ENCODE results near the gene CDH4.

Gene CDH4

GRCh38 chr20:61663521-61664425 is 411.7 kb downstream of the CDH4 start:
- DNase-seq: no peak

DNA sequence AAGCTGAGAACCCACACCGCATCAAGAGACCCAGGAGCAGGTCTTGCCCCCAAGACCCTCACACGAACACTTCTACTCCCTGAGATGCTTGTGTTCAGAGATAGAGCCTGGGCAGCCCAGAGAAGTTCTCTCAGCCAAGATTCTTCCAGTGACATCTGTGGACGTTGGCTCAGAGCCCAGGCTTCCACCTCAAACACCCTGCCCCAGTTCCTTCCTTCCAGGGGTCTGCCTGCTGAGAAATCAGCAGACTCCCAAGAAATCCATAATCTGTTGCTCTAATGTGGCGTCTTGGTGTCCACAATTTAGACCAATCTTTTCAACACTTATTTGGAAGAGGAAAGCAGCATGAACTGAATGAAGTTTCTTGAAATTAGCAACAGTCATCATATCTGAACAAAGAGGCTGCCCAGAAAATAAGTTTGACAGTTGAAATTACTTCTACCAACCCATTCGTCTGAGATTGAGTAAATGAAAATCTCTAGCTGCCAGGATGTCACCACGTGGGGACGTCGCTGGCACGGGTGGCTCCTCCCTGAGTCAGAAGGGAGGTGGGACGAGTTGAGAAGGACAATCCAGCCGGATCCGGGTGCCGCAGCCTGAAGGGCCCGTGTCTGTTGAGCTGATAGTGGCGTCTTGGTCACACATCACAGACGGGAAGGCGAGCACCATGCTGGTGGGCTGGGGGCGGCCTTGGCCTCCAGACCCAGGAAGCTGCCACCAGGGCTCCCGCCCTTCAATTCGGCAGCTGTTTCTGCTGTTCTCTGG is 412.7 kb downstream of the CDH4 start:
- no peak for DNase-seq

GRCh38 chr20:61665528-61666470 is 413.7 kb downstream of the CDH4 start:
- DNase-seq: no peak

- DNase-seq: no peak
Measured at GRCh38 chr20:61666471-61666832, 414.4 kb downstream of the CDH4 start.

GRCh38 chr20:61667056-61667792 is 415.2 kb downstream of the CDH4 start:
- no peak for DNase-seq

GRCh38 chr20:61668065-61668650 is 416.1 kb downstream of the CDH4 start:
- no peak for DNase-seq

DNA sequence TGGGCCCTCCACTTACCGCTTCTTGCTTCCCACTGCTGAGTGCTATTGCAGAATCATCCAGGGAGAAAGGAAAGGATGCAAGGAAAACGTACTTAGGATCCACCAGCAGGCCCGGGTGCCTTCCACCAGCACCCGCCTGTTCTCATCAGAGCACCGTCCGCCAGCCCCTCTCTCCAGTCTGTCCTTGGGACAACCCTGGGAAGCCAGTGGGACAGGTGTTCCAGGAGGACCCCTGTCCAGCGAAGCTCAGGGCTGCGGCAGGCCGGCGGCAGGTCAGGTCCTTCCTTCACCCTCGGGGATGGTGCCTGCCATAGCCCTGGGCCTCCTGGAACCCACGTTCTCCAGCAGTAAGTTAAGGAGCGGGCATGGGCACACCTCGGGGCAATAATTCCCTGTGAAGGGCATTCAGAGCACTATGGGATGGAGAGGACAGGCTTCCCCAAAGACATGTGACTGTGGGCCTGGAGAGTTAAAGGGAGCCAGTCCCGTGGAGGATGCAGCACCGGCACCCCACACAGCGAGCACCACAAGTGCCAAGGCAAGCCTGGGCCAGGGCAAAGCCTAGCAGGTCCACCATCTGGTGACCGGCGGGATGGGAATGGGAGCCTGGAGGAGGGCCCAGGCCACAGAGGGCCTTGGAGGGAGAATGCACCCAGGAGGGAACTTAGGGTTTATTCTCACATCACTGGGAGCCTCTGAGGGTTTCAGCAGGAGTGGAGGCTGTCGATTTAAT is 416.9 kb downstream of the CDH4 start:
- DNase-seq: no peak

DNA sequence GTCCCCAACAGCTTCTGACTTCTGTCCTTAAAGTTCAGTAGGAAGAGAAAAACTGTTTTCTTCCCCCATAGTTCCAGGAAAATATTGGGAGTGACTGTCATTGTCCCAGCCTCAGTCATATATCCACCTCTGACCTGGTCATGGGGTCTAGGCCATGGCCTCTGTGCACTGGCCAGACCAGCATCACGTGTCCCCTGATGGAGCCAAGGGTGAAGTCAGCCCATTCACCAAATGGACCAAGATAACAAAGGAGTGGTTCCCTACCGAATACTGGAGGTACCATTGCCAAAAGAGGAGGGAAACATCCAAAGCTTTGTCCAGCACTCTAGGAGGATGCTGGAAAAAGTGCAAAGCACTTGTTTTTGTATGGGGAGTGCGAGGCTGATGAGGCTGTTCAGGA is 418.2 kb downstream of the CDH4 start:
- DNase-seq: no peak

- DNase-seq: no peak
Measured at GRCh38 chr20:61671559-61671958, 419.5 kb downstream of the CDH4 start.

DNA sequence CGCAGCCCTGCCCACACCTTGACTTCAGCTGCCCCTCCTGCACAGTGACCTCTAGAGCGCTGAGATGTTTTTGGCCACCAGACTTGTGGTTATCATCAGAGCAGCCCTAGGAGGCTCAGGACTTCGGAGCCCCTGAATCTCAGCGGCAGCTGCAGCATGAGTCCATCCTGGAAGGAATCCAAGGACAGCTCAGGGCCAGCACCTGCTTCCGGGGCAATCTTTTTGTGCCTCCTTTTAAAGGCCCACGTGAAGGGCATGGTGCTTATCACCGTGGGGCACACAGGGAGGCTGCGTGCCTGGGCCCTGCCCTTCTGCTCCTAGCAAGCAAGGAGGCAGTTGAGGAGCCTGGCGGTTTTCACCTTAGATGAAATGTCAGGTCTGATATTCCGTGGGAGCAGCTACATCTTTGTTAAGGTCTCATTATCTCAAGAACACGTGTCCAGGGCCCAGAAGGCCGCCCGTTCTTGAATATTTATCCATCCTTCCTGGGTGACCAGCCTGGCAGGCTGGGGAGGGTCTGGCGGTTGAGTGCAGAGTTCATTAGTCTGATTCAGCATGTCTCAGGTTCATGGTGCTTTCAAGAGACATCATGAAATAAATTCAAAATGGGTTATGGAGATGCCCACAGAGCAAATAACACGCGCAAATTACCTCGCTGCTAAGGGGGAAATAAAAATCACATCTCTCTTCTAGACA is 421.2 kb downstream of the CDH4 start:
- DNase-seq: no peak

- no peak for DNase-seq
Measured at GRCh38 chr20:61674121-61674520, 422.1 kb downstream of the CDH4 start.

GRCh38 chr20:61674688-61675087 is 422.6 kb downstream of the CDH4 start:
- DNase-seq: no peak

GRCh38 chr20:61677928-61678327 is 425.9 kb downstream of the CDH4 start:
- DNase-seq: no peak

GRCh38 chr20:61678437-61678836 is 426.4 kb downstream of the CDH4 start:
- no peak for DNase-seq

- no peak for DNase-seq
Measured at GRCh38 chr20:61679473-61679872, 427.4 kb downstream of the CDH4 start.

GRCh38 chr20:61680096-61680495 is 428.0 kb downstream of the CDH4 start:
- no peak for DNase-seq

DNA sequence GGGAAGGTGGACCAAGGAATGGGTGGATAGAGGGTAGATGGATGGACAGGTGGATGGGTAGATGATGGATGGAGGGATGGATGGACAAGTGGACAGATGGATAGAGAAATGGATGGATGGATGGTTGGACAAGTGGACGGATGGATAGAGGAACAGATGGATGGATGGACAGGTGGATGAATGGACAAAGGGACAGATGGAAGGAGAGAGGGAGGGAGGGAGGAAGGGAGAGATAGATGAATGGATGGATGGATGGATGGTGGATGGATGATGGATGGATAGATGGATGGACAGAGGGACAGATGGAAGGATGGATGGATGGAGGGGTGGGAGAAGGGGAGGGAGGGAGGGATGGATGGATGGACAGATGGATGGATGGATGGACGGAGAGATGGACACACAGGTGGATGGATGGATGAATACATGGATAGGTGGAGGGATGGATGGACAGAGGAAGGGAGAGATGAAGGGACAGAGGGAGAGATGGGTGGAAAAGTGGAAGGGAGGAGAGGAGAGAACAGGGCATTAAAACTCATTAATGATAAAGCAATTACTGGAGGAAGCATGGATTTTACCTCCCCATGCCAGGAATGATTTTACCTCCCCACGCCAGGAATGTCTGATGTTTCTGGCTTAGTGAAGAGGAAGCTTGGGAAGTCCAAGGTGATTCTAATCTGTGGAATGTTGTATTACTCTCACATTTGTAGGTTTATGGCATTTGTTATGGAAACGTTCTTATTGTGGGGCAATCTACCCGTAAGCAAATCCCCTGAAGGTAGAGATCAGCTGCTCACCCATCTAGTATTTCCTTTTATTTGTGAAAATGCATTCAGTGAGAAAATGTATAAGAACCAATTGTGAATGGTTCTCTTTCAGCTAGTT is 430.3 kb downstream of the CDH4 start:
- DNase-seq: no peak

DNA sequence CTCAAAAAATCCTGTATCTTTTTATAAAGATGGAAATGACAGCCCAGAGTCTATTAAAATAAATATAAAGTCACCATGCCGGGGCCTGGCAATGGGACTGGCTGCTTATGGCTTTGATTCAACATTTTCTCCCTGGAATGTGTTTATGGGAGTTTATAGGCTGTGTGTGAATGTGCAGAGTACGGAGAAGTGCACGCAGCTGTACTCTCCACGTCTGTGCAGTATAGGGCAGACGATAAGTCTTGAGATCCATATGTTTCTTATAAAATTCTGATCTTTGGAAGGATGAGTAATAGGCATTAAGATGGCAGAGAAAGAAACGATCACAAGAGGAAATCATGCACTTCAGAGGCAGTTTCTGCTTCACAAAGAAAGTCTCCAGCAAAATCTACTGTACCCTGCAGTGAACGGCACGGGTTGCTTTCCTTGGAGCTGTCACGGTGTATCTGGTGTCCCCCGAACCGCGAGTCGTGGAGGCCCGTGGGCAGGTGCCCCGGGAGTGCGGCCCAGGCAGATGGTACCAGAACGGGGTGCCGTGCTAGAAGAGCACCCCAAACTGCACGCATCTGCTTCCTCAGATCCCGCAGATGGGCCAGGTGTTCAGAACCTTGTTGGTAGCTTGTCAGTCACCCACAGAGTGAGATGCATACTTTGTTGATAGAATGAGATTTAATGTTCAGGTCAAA is 431.1 kb downstream of the CDH4 start:
- DNase-seq: no peak

DNA sequence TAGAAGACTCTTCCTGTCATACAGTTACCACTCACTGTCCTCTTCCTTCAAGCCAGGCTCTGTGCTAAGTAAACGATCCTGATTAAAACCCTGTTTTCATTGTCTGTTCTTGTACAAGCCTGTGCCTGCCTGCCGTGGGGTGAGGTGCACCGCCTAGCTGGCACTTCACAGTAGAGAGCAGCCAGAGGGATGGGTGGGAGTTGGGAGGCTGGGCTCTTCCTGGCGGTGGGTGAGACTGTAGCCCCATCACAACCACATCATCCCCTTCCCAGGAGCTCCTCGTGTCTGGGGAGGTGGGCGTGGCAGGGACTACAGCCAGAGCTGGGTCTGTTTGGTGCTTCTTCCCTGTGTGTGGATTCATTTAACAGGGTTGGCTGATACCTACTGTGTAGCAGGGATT is 431.7 kb downstream of the CDH4 start:
- no peak for DNase-seq

All from stimulated activated CD4-positive, alpha-beta T cell treated with anti-CD3 and anti-CD28 coated beads, Interleukin-4, amount 100 ng/mL, for 24 hours (primary cell).